Measurements from ENCODE around the gene GAR1. TPM values are rescaled to one million over a fixed set of nuclear protein-coding genes. Genes with fewer than 3 reads are reported as not detected.

GAR1 gene
- total RNA-seq, 2 donors from 2014 or later: 3.2 to 7.5 TPM

- Histone ChIP-seq H3K36me3 (no peaks in the 10 kb centered on the region), H3K27ac (no peak overlapping the region), H3K4me1 (replicated peaks) (peaks cover 11% of the 10 kb centered on the region), H3K4me3 (no peak overlapping the region), H3K27me3 (replicated peaks; ENCODE audit: insufficient read depth) (no peaks in the 10 kb centered on the region), H3K9me3 (no peaks in the 10 kb centered on the region)
- intact Hi-C loops (cut with DNase I): no loop called here
- TF ChIP-seq POLR2AphosphoS5 (IDR thresholded peaks at IDR 0.05) (no peak), POLR2A (IDR thresholded peaks at IDR 0.05) (no peak), CTCF (IDR thresholded peaks at IDR 0.05) (no peak)
- 97% methylated on average over 5 of the region's 5 CpGs for WGBS
- DNase-seq (ENCODE audit: low spot score): no peak
Measured at GRCh38 chr4:109870061-109870460, 54.5 kb downstream of the GAR1 start.

- H3K27ac ChIP-seq: no peak overlapping the region
- H3K9me3 ChIP-seq: no peaks in the 10 kb centered on the region
- WGBS: 92% methylated on average over 2 of the region's 2 CpGs
- no peaks in the 10 kb centered on the region for H3K27me3 ChIP-seq (replicated peaks; ENCODE audit: insufficient read depth)
- TF ChIP-seq POLR2A (IDR thresholded peaks at IDR 0.05) (no peak), POLR2AphosphoS5 (IDR thresholded peaks at IDR 0.05) (no peak), CTCF (IDR thresholded peaks at IDR 0.05) (no peak)
- H3K4me3 ChIP-seq: no peak overlapping the region
- intact Hi-C loops (cut with DNase I): no loop called here
- DNase-seq (ENCODE audit: low spot score): no peak
- no peaks in the 10 kb centered on the region for H3K36me3 ChIP-seq
- H3K4me1 ChIP-seq (replicated peaks): peaks cover 11% of the 10 kb centered on the region
Measured at GRCh38 chr4:109872065-109872464, 56.5 kb downstream of the GAR1 start.

GRCh38 chr4:109872950-109873656 lies 57.5 kb downstream of the GAR1 start:
- intact Hi-C loops (cut with DNase I): no loop called here
- no peaks in the 10 kb centered on the region for H3K9me3 ChIP-seq
- peak overlapping the region in 1 of 2 donors; percentile 60 for H3K27ac ChIP-seq
- 97% methylated on average over 6 of the region's 6 CpGs for WGBS
- H3K4me3 ChIP-seq: no peak overlapping the region
- no peak for TF ChIP-seq POLR2AphosphoS5 (IDR thresholded peaks at IDR 0.05)
- TF ChIP-seq POLR2A (IDR thresholded peaks at IDR 0.05): no peak
- TF ChIP-seq CTCF (IDR thresholded peaks at IDR 0.05): no peak
- no peaks in the 10 kb centered on the region for H3K27me3 ChIP-seq (replicated peaks; ENCODE audit: insufficient read depth)
- no peaks in the 10 kb centered on the region for H3K36me3 ChIP-seq
- no peak for DNase-seq (ENCODE audit: low spot score)
- peaks cover 11% of the 10 kb centered on the region for H3K4me1 ChIP-seq (replicated peaks)

- Histone ChIP-seq H3K36me3 (no peaks in the 10 kb centered on the region), H3K4me3 (no peak overlapping the region), H3K27me3 (replicated peaks; ENCODE audit: insufficient read depth) (no peaks in the 10 kb centered on the region), H3K4me1 (replicated peaks) (peaks cover 11% of the 10 kb centered on the region), H3K9me3 (no peaks in the 10 kb centered on the region), H3K27ac (peak overlapping the region; percentile 56 to 60)
- peak in 1 of 4 experiments; percentile 18 for TF ChIP-seq CTCF (IDR thresholded peaks at IDR 0.05)
- TF ChIP-seq POLR2AphosphoS5 (IDR thresholded peaks at IDR 0.05): peak; percentile 23
- no peak for TF ChIP-seq POLR2A (IDR thresholded peaks at IDR 0.05)
- 18% methylated on average over 11 of the region's 11 CpGs for WGBS
- intact Hi-C loops (cut with DNase I): no loop called here
- DNase-seq (ENCODE audit: low spot score): peak; percentile 63
Measured at GRCh38 chr4:109873791-109874514, 58.4 kb downstream of the GAR1 start.

Other genes starting within 250 kb of the GAR1 start
- 10 to 100 TPM; 17.6 to 37.0 TPM for gene CASP6, start 112.3 kb upstream of the GAR1 start, total RNA-seq
- gene PLA2G12A, start 85.7 kb upstream of the GAR1 start, total RNA-seq: 100 to 1,000 TPM in 1 of 2 donors, 10 to 100 TPM in 1; 20.2 to 122 TPM
- 10 to 100 TPM in 1 of 2 donors, 1 to 10 TPM in 1; 4.9 to 28.0 TPM for gene CFI, start 13.8 kb upstream of the GAR1 start, total RNA-seq
- gene RRH, start 12.2 kb downstream of the GAR1 start, total RNA-seq: under 1 TPM; 0.27 to 0.74 TPM
- gene LRIT3, start 32.3 kb downstream of the GAR1 start, total RNA-seq: under 1 TPM; 0.11 to 0.27 TPM
- 1 to 10 TPM; 1.9 to 8.5 TPM for gene EGF, start 97.1 kb downstream of the GAR1 start, total RNA-seq

All from prostate gland (tissue), 2 donors.